Tibial nerve (tissue), 4 donors: ENCODE data around the gene CKAP2L. TPM values are rescaled to one million over a fixed set of nuclear protein-coding genes. Genes with fewer than 3 reads are reported as not detected.
A peak's percentile ranks its signal among the peaks of the same experiment; 100 is the strongest.

ENCODE experiments used
- DNase-seq, 2 donors: peaks; one replicate each; pipeline ENCODE4 v3.0.0-alpha.2; 2019; ENCODE audit warnings: low spot score in 2 of 2
- H3K27ac ChIP-seq, 4 donors: fragments of 200-600 bp; sonication (generic) in 3 of 4; one replicate each; pipeline ENCODE4 v1.5.1; 2017 to 2019; ENCODE audit warnings: mild to moderate bottlenecking in 1 of 4
- H3K27me3 ChIP-seq, 2 donors: fragments of 200-600 bp; sonication (generic) in 1 of 2; one replicate each; pipeline versions ENCODE4 v1.5.1 to v1.6.0; 2017 to 2019
- H3K36me3 ChIP-seq, 3 donors: fragments of 200-600 bp; sonication (generic); one replicate each; pipeline ENCODE4 v1.5.1; 2018 to 2019
- H3K4me1 ChIP-seq, 4 donors: fragments of 200-600 bp; sonication (generic) in 3 of 4; one replicate each; pipeline ENCODE4 v1.5.1; 2017 to 2019
- H3K4me3 ChIP-seq, 4 donors: fragments of 200-600 bp; sonication (generic) in 3 of 4; one replicate each; pipeline ENCODE4 v1.5.1; 2017 to 2019; ENCODE audit warnings: mild to moderate bottlenecking in 1 of 4, moderate library complexity in 1 of 4
- H3K9me3 ChIP-seq, 4 donors: fragments of 200-600 bp; sonication (generic) in 3 of 4; one replicate each; pipeline ENCODE4 v1.5.1; 2017 to 2019
- EP300 ChIP-seq, 2 donors: sonication (generic); formaldehyde crosslinking; IDR thresholded peaks; one replicate each; pipeline ENCODE4 v1.6.1; 2017; ENCODE audit warnings: antibody characterized with exemption in 2 of 2, mild to moderate bottlenecking in 1 of 2
- POLR2A ChIP-seq, 2 donors: fragments of 450-650 bp; IDR thresholded peaks; one replicate each; pipeline ENCODE4 v1.6.1; 2017; ENCODE audit warnings: antibody characterized with exemption in 2 of 2, mild to moderate bottlenecking in 2 of 2, moderate library complexity in 2 of 2
- WGBS, 2 donors: methylation state at CpG; one replicate each; pipeline ENCODE4 v1.1.5; 2018; 5-methylcytosine and 5-hydroxymethylcytosine counted together
- total RNA-seq, 4 donors: library from RNA; depleted of rRNA; stranded (reverse); fragments of >200 nt; gene quantifications; one replicate each; pipeline ENCODE4 v1.1.0, GENCODE V29; 2016
- TF ChIP-seq, protein P1 (sequence below), 5 experiments: fragments of 200-600 bp in 3 of 5; fragments of 450-650 bp in 2 of 5; sonication (generic) in 3 of 5; IDR thresholded peaks; one replicate each; pipeline ENCODE4 v1.5.1; 2016 to 2019; ENCODE audit warnings: antibody characterized with exemption in 5 of 5, mild to moderate bottlenecking in 3 of 5, moderate library complexity in 2 of 5

CKAP2L gene
- total RNA-seq, 4 donors from 2014 or later: not detected

- Histone ChIP-seq H3K27me3 (no peaks in the 10 kb centered on the region), H3K27ac (no peak overlapping the region), H3K4me1 (no peaks in the 10 kb centered on the region), H3K36me3 (no peaks in the 10 kb centered on the region), H3K4me3 (no peak overlapping the region), H3K9me3 (no peaks in the 10 kb centered on the region)
- no peak for DNase-seq
- TF ChIP-seq, protein P1, sequence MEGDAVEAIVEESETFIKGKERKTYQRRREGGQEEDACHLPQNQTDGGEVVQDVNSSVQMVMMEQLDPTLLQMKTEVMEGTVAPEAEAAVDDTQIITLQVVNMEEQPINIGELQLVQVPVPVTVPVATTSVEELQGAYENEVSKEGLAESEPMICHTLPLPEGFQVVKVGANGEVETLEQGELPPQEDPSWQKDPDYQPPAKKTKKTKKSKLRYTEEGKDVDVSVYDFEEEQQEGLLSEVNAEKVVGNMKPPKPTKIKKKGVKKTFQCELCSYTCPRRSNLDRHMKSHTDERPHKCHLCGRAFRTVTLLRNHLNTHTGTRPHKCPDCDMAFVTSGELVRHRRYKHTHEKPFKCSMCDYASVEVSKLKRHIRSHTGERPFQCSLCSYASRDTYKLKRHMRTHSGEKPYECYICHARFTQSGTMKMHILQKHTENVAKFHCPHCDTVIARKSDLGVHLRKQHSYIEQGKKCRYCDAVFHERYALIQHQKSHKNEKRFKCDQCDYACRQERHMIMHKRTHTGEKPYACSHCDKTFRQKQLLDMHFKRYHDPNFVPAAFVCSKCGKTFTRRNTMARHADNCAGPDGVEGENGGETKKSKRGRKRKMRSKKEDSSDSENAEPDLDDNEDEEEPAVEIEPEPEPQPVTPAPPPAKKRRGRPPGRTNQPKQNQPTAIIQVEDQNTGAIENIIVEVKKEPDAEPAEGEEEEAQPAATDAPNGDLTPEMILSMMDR (IDR thresholded peaks at IDR 0.05): no peak
- TF ChIP-seq POLR2A (IDR thresholded peaks at IDR 0.05): no peak
- TF ChIP-seq EP300 (IDR thresholded peaks at IDR 0.05): no peak
- WGBS, 2 donors: 63 to 66% methylated on average over 3 of the region's 3 CpGs
These were observed 65.4 kb downstream of the CKAP2L start for GRCh38 chr2:112698834-112699515.

DNA sequence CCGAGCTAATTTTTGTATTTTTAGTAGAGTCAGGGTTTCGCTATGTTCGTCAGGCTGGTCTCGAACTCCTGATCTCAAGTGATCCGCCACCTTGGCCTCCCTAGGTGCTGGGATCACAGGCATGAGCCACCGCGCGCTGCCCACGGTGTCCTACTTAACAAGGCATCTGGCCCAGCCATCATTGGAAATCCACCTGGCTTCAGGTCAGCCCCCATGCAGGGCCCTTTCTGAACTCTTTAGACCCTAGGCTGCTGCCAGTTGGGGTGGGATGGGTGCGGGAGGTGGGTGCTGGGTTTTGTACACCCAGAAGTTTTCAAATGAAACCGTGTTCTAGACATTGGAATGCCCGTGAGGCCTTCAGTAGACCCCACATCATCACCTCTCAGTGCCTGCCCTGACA is 70.2 kb downstream of the CKAP2L start:
- Histone ChIP-seq H3K27ac (no peak overlapping the region), H3K4me1 (peaks cover 0 to 7% (median 2%) of the 10 kb centered on the region in 4 donors), H3K36me3 (no peaks in the 10 kb centered on the region), H3K4me3 (no peak overlapping the region), H3K27me3 (no peaks in the 10 kb centered on the region), H3K9me3 (no peaks in the 10 kb centered on the region)
- DNase-seq: no peak
- 89 to 96% methylated on average over 12 of the region's 12 CpGs for WGBS, 2 donors
- TF ChIP-seq POLR2A (IDR thresholded peaks at IDR 0.05) (no peak), EP300 (IDR thresholded peaks at IDR 0.05) (no peak)
- TF ChIP-seq, protein P1 (IDR thresholded peaks at IDR 0.05): no peak

DNA sequence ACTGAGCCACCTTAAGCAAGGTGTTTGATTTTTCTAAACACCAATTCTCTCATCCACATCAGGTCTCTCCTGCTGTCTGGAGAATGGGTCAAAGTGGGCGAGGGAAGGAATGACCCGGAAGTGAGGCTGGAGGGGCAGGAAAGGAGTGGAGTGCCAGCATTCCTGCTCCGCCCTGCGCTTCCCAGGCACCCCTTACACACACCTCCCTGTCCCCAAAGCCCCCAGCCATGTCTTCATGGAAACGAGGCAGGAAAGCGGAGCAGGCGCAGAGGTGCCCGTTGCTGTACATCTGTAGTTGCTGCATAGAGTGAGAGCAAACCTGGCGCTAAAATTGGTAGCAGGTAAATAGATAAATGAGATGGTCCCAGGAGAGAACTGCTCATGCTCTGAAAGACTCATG is 70.8 kb downstream of the CKAP2L start:
- no peak overlapping the region for H3K27ac ChIP-seq
- WGBS, 2 donors: 83 to 88% methylated on average over 9 of the region's 9 CpGs
- H3K9me3 ChIP-seq: no peaks in the 10 kb centered on the region
- H3K36me3 ChIP-seq: no peaks in the 10 kb centered on the region
- H3K4me3 ChIP-seq: no peak overlapping the region
- H3K27me3 ChIP-seq: no peaks in the 10 kb centered on the region
- DNase-seq: no peak
- TF ChIP-seq, protein P1 (IDR thresholded peaks at IDR 0.05): no peak
- TF ChIP-seq EP300 (IDR thresholded peaks at IDR 0.05) (no peak), POLR2A (IDR thresholded peaks at IDR 0.05) (no peak)
- H3K4me1 ChIP-seq: peaks cover 0 to 7% (median 2%) of the 10 kb centered on the region in 4 donors

GRCh38 chr2:112692918-112693317 is 71.5 kb downstream of the CKAP2L start:
- TF ChIP-seq, protein P1 (IDR thresholded peaks at IDR 0.05): no peak
- no peak for TF ChIP-seq EP300 (IDR thresholded peaks at IDR 0.05)
- no peak for TF ChIP-seq POLR2A (IDR thresholded peaks at IDR 0.05)
- no peaks in the 10 kb centered on the region for H3K27me3 ChIP-seq
- no peak overlapping the region for H3K4me3 ChIP-seq
- no peaks in the 10 kb centered on the region for H3K9me3 ChIP-seq
- WGBS, 2 donors: 90 to 100% methylated on average over 1 of the region's 1 CpG
- H3K36me3 ChIP-seq: no peaks in the 10 kb centered on the region
- DNase-seq: no peak
- H3K4me1 ChIP-seq: peaks cover 0 to 7% (median 2%) of the 10 kb centered on the region in 4 donors
- no peak overlapping the region for H3K27ac ChIP-seq

DNA sequence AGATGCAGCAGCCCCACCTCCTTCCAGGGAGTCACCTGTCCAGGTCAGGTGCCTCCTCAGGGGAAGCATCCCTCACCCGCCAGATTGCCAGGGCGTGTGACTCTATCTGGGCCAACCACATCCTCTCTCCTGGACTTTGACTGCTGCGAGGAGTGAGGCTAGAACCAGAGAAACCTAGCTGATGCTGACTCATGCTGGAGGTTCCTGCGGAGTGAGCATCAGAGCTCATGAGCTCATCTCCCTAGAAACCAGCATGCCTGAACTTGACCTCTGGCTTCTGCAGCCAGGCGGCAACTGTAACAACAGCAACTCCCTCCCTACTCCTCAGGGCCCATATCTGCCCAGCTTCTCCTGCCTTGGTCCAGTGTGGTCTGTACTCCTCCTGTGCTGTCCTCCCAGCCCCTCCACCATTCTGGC is 71.9 kb downstream of the CKAP2L start:
- Histone ChIP-seq H3K4me1 (peaks cover 0 to 7% (median 2%) of the 10 kb centered on the region in 4 donors), H3K36me3 (no peaks in the 10 kb centered on the region), H3K27ac (no peak overlapping the region), H3K27me3 (no peaks in the 10 kb centered on the region), H3K4me3 (no peak overlapping the region), H3K9me3 (no peaks in the 10 kb centered on the region)
- WGBS, 2 donors: 24 to 36% methylated on average over 4 to 5 of the region's 5 CpGs
- TF ChIP-seq EP300 (IDR thresholded peaks at IDR 0.05) (no peak), POLR2A (IDR thresholded peaks at IDR 0.05) (no peak)
- TF ChIP-seq, protein P1 (IDR thresholded peaks at IDR 0.05): no peak
- peak in 1 of 2 donors; percentile 16 for DNase-seq
